Duodenal mucosa (tissue), 2 donors: ENCODE data around the gene TPST1.
"Not testable (repeated sequence)": the region's sequence is repeated elsewhere in the genome, so short reads cannot be mapped to it uniquely, and the experiment has no call there.

Experiments
- H3K27ac ChIP-seq: one replicate; pipeline ENCODE4 v1.7.0; 2013; ENCODE audit warnings: low read depth, low read length
- H3K27me3 ChIP-seq, 2 donors: one replicate each; pipeline ENCODE4 v1.7.0; 2013; ENCODE audit warnings: low read length in 2 of 2, control low read depth in 1 of 2; ENCODE audit not compliant: insufficient read depth in 2 of 2, control insufficient read depth in 1 of 2
- H3K36me3 ChIP-seq, 2 donors: one replicate each; pipeline ENCODE4 v1.7.0; 2013; ENCODE audit warnings: low read length in 2 of 2, control low read depth in 1 of 2; ENCODE audit not compliant: insufficient read depth in 2 of 2, control insufficient read depth in 1 of 2
- H3K4me1 ChIP-seq, 2 donors: one replicate each; pipeline ENCODE4 v1.7.0; 2013; ENCODE audit warnings: low read length in 2 of 2, control low read depth in 1 of 2; ENCODE audit not compliant: insufficient read depth in 2 of 2, control insufficient read depth in 1 of 2
- H3K4me3 ChIP-seq, 2 donors: one replicate each; pipeline ENCODE4 v1.7.0; 2013; ENCODE audit warnings: low read length in 2 of 2, low read depth in 1 of 2
- H3K9ac ChIP-seq, 2 donors: one replicate each; pipeline ENCODE4 v1.7.0; 2013; ENCODE audit warnings: low read length in 2 of 2, low read depth in 1 of 2
- H3K9me3 ChIP-seq, 2 donors: one replicate each; pipeline ENCODE4 v1.7.0; 2013; ENCODE audit warnings: low read length in 2 of 2, control low read depth in 1 of 2; ENCODE audit not compliant: control insufficient read depth in 1 of 2

The TPST1 gene

GRCh38 chr7:66204822-66205740, at the start of gene TPST1:
TSS of gene TPST1 (plus strand) at chr7:66205334. CDS start at chr7:66240426, 35,092 bp downstream.
- peak within 1 kb of the TSS; percentile 60 to 67 for H3K9ac ChIP-seq
- peaks cover 0 to 22% of the 10 kb centered on the region in 2 donors for H3K4me1 ChIP-seq
- H3K27ac ChIP-seq: peak within 1 kb of the TSS; percentile 62
- no peaks in the 10 kb centered on the region for H3K9me3 ChIP-seq
- H3K27me3 ChIP-seq: peaks cover 20 to 25% of the 10 kb centered on the region in 2 donors
- H3K4me3 ChIP-seq: peak within 1 kb of the TSS; percentile 67 to 76
- H3K36me3 ChIP-seq: no peaks in the 10 kb centered on the region

- H3K9me3 ChIP-seq, H3K27me3 ChIP-seq, H3K9ac ChIP-seq, H3K4me3 ChIP-seq, H3K27ac ChIP-seq, H3K4me1 ChIP-seq: not testable (repeated sequence)
- H3K36me3 ChIP-seq: peaks cover 13 to 53% of the 10 kb centered on the region in 2 donors
Measured at GRCh38 chr7:66156035-66156434, 49.1 kb upstream of the TPST1 start.

GRCh38 chr7:66157060-66157459, 48.1 kb upstream of the TPST1 start:
- peaks cover 10 to 47% of the 10 kb centered on the region in 2 donors for H3K36me3 ChIP-seq
- no peaks in the 10 kb centered on the region for H3K27me3 ChIP-seq
- no peak overlapping the region for H3K9ac ChIP-seq
- H3K4me1 ChIP-seq: no peaks in the 10 kb centered on the region
- no peak overlapping the region for H3K27ac ChIP-seq
- no peaks in the 10 kb centered on the region for H3K9me3 ChIP-seq
- no peak overlapping the region for H3K4me3 ChIP-seq

- Histone ChIP-seq H3K4me3 (no peak overlapping the region), H3K4me1 (no peaks in the 10 kb centered on the region), H3K36me3 (peaks cover 0 to 9% of the 10 kb centered on the region in 2 donors), H3K27ac (no peak overlapping the region), H3K27me3 (no peaks in the 10 kb centered on the region), H3K9ac (no peak overlapping the region), H3K9me3 (no peaks in the 10 kb centered on the region)
Measured at GRCh38 chr7:66162622-66163021, 42.5 kb upstream of the TPST1 start.

- no peak overlapping the region for H3K27ac ChIP-seq
- H3K9ac ChIP-seq: no peak overlapping the region
- no peaks in the 10 kb centered on the region for H3K4me1 ChIP-seq
Measured at GRCh38 chr7:66163186-66163610, 41.9 kb upstream of the TPST1 start.

GRCh38 chr7:66164356-66164755, 40.8 kb upstream of the TPST1 start:
- no peak overlapping the region for H3K4me3 ChIP-seq
- H3K36me3 ChIP-seq: no peaks in the 10 kb centered on the region
- H3K9ac ChIP-seq: no peak overlapping the region
- no peak overlapping the region for H3K27ac ChIP-seq
- H3K27me3 ChIP-seq: no peaks in the 10 kb centered on the region
- no peaks in the 10 kb centered on the region for H3K9me3 ChIP-seq
- H3K4me1 ChIP-seq: no peaks in the 10 kb centered on the region

More at GRCh38 chr7:66163186-66163610, 41.9 kb upstream of the TPST1 start:
- Histone ChIP-seq H3K36me3 (peaks cover 0 to 3% of the 10 kb centered on the region in 2 donors), H3K9me3 (no peaks in the 10 kb centered on the region), H3K4me3 (no peak overlapping the region), H3K27me3 (no peaks in the 10 kb centered on the region)

- Histone ChIP-seq H3K27ac (no peak overlapping the region), H3K9ac (no peak overlapping the region), H3K9me3 (no peaks in the 10 kb centered on the region), H3K36me3 (no peaks in the 10 kb centered on the region), H3K4me1 (no peaks in the 10 kb centered on the region), H3K4me3 (no peak overlapping the region), H3K27me3 (no peaks in the 10 kb centered on the region)
Measured at GRCh38 chr7:66167773-66168387, 37.3 kb upstream of the TPST1 start.

GRCh38 chr7:66169616-66170015, 35.5 kb upstream of the TPST1 start:
- Histone ChIP-seq H3K4me1 (no peaks in the 10 kb centered on the region), H3K27ac (no peak overlapping the region), H3K9ac (no peak overlapping the region), H3K4me3 (no peak overlapping the region), H3K27me3 (no peaks in the 10 kb centered on the region), H3K9me3 (no peaks in the 10 kb centered on the region), H3K36me3 (no peaks in the 10 kb centered on the region)

- no peak overlapping the region for H3K9ac ChIP-seq
- H3K27ac ChIP-seq: no peak overlapping the region
- H3K27me3 ChIP-seq: no peaks in the 10 kb centered on the region
Measured at GRCh38 chr7:66170309-66171231, 34.6 kb upstream of the TPST1 start.

More at GRCh38 chr7:66170309-66171231, 34.6 kb upstream of the TPST1 start:
- Histone ChIP-seq H3K4me3 (no peak overlapping the region), H3K4me1 (no peaks in the 10 kb centered on the region), H3K9me3 (no peaks in the 10 kb centered on the region), H3K36me3 (no peaks in the 10 kb centered on the region)
